Muscle of back (tissue), 11 donors: ENCODE results near the gene DCLK1. TPM values are rescaled to one million over a fixed set of nuclear protein-coding genes. Genes with fewer than 3 reads are reported as not detected.
"Not testable (repeated sequence)": the region's sequence is repeated elsewhere in the genome, so short reads cannot be mapped to it uniquely, and the experiment has no call there.

Experiments
- DNase-seq, 3 donors: peaks; one replicate each; pipeline versions ENCODE4 v3.0.0 to v3.0.0-alpha.2; 2013
- polyA plus RNA-seq, 10 donors: library from polyadenylated mRNA; unstranded; fragments of 120-200 nt; gene quantifications; one replicate each; pipeline ENCODE4 v1.2.1, GENCODE V29; 2013; ENCODE audit not compliant: insufficient read length in 10 of 10

Gene DCLK1
- polyA plus RNA-seq, 10 donors = 64.3 to 130 (median 82.4) TPM

GRCh38 chr13:36133950-36134626 lies 2.9 kb upstream of the DCLK1 start:
- peak in 1 of 3 donors; percentile 17 for DNase-seq

GRCh38 chr13:36132376-36132775 lies 1.2 kb upstream of the DCLK1 start:
- DNase-seq = no peak

- DNase-seq = peak; percentile 74 to 94 (median 87)
Observed at GRCh38 chr13:36131931-36132297, 732 bp upstream of the DCLK1 start.

- peak in 1 of 3 donors; percentile 73 for DNase-seq
Observed at GRCh38 chr13:36130552-36131221, 495 bp downstream of the DCLK1 start.

- DNase-seq = no peak
Observed at GRCh38 chr13:36130193-36130551, 1.0 kb downstream of the DCLK1 start.

GRCh38 chr13:36129539-36129938 lies 1.6 kb downstream of the DCLK1 start:
- DNase-seq = no peak

GRCh38 chr13:36126491-36126890 lies 4.7 kb downstream of the DCLK1 start:
- no peak for DNase-seq

- DNase-seq = no peak
Observed at GRCh38 chr13:36125841-36126240, 5.3 kb downstream of the DCLK1 start.

- peak in 2 of 3 donors; percentile 26 to 42 for DNase-seq
Observed at GRCh38 chr13:36124236-36124822, 6.9 kb downstream of the DCLK1 start.

GRCh38 chr13:36115306-36115705 lies 15.9 kb downstream of the DCLK1 start:
- DNase-seq = no peak

- DNase-seq = no peak
Observed at GRCh38 chr13:36114233-36114632, 16.9 kb downstream of the DCLK1 start.

- no peak for DNase-seq
Observed at GRCh38 chr13:36108954-36109353, 22.2 kb downstream of the DCLK1 start.

- DNase-seq = no peak
Observed at GRCh38 chr13:36108342-36108741, 22.8 kb downstream of the DCLK1 start.

- no peak for DNase-seq
Observed at GRCh38 chr13:36107521-36107920, 23.7 kb downstream of the DCLK1 start.

- DNase-seq = no peak
Observed at GRCh38 chr13:36105726-36106125, 25.5 kb downstream of the DCLK1 start.

- no peak for DNase-seq
Observed at GRCh38 chr13:36102721-36103120, 28.5 kb downstream of the DCLK1 start.

GRCh38 chr13:36101907-36102306 lies 29.3 kb downstream of the DCLK1 start:
- DNase-seq = not testable (repeated sequence)

- DNase-seq = no peak
Observed at GRCh38 chr13:36101157-36101556, 30.0 kb downstream of the DCLK1 start.

- DNase-seq = no peak
Observed at GRCh38 chr13:36098080-36098479, 33.1 kb downstream of the DCLK1 start.

- DNase-seq = peak in 1 of 3 donors; percentile 58
Observed at GRCh38 chr13:36096461-36097416, 34.4 kb downstream of the DCLK1 start.

GRCh38 chr13:36094478-36094877 lies 36.7 kb downstream of the DCLK1 start:
- no peak for DNase-seq

GRCh38 chr13:36090592-36090991 lies 40.6 kb downstream of the DCLK1 start:
- DNase-seq = no peak
